HEK293 (cell line): Measurements from ENCODE around the gene CASKIN1.

Experiments
- BCL11B ChIP-seq: fragments of 450-650 bp; formaldehyde crosslinking; IDR thresholded peaks from 2 replicates; pipeline ENCODE4 v1.5.1; 2016; ENCODE audit warnings: low read depth, missing biosample characterization, missing genetic modification characterization
- FEZF1 ChIP-seq: fragments of 450-650 bp; formaldehyde crosslinking; IDR thresholded peaks from 2 replicates; pipeline ENCODE4 v1.5.1; 2016; ENCODE audit warnings: missing biosample characterization, missing genetic modification characterization
- GLI2 ChIP-seq: fragments of 450-650 bp; formaldehyde crosslinking; IDR thresholded peaks from 2 replicates; pipeline ENCODE4; 2017; ENCODE audit warnings: missing biosample characterization, missing genetic modification characterization, low read depth, borderline replicate concordance
- GLIS2 ChIP-seq: fragments of 450-650 bp; formaldehyde crosslinking; IDR thresholded peaks from 2 replicates; pipeline ENCODE4 v1.5.1; 2016; ENCODE audit warnings: missing biosample characterization, missing genetic modification characterization
- KLF8 ChIP-seq: fragments of 450-650 bp; formaldehyde crosslinking; IDR thresholded peaks from 2 replicates; pipeline ENCODE4 v1.5.1; 2016; ENCODE audit warnings: missing biosample characterization, missing genetic modification characterization
- OSR2 ChIP-seq: fragments of 450-650 bp; formaldehyde crosslinking; IDR thresholded peaks from 2 replicates; pipeline ENCODE4 v1.5.1; 2016; ENCODE audit warnings: missing biosample characterization, missing genetic modification characterization
- SCRT1 ChIP-seq: fragments of 450-650 bp; formaldehyde crosslinking; IDR thresholded peaks from 2 replicates; pipeline ENCODE4 v1.5.1; 2016; ENCODE audit warnings: missing biosample characterization, missing genetic modification characterization, borderline replicate concordance
- SP2 ChIP-seq: fragments of 450-650 bp; formaldehyde crosslinking; IDR thresholded peaks from 2 replicates; pipeline ENCODE4 v1.5.1; 2016; ENCODE audit warnings: missing biosample characterization, missing genetic modification characterization
- ZBTB1 ChIP-seq: fragments of 450-650 bp; formaldehyde crosslinking; IDR thresholded peaks from 2 replicates; pipeline ENCODE4 v1.5.1; 2016; ENCODE audit warnings: missing biosample characterization, missing genetic modification characterization
- ZBTB21 ChIP-seq: fragments of 450-650 bp; formaldehyde crosslinking; IDR thresholded peaks from 2 replicates; pipeline ENCODE4 v1.5.1; 2017; ENCODE audit warnings: missing biosample characterization, missing genetic modification characterization
- ZFP37 ChIP-seq: fragments of 450-650 bp; formaldehyde crosslinking; IDR thresholded peaks from 2 replicates; pipeline ENCODE4 v1.5.1; 2016; ENCODE audit warnings: missing biosample characterization, missing genetic modification characterization
- ZIC2 ChIP-seq: fragments of 450-650 bp; formaldehyde crosslinking; IDR thresholded peaks from 2 replicates; pipeline ENCODE4 v1.5.1; 2016; ENCODE audit warnings: missing biosample characterization, missing genetic modification characterization
- ZNF146 ChIP-seq: fragments of 450-650 bp; formaldehyde crosslinking; IDR thresholded peaks from 2 replicates; pipeline ENCODE4 v1.5.1; 2016; ENCODE audit warnings: missing biosample characterization, missing genetic modification characterization
- ZNF155 ChIP-seq: fragments of 450-650 bp; formaldehyde crosslinking; IDR thresholded peaks from 2 replicates; pipeline ENCODE4 v1.5.1; 2016; ENCODE audit warnings: missing biosample characterization, missing genetic modification characterization
- ZNF157 ChIP-seq: fragments of 450-650 bp; formaldehyde crosslinking; IDR thresholded peaks from 2 replicates; pipeline ENCODE4 v1.5.1; 2016; ENCODE audit warnings: missing biosample characterization, missing genetic modification characterization
- ZNF174 ChIP-seq: fragments of 450-650 bp; formaldehyde crosslinking; IDR thresholded peaks from 2 replicates; pipeline ENCODE4 v1.5.0; 2017; ENCODE audit warnings: missing biosample characterization, mild to moderate bottlenecking, missing genetic modification characterization
- ZNF184 ChIP-seq: fragments of 450-650 bp; IDR thresholded peaks from 2 replicates; pipeline ENCODE4 v1.5.1; 2018; ENCODE audit warnings: missing biosample characterization, mild to moderate bottlenecking, missing genetic modification characterization
- ZNF24 ChIP-seq: fragments of 450-650 bp; formaldehyde crosslinking; IDR thresholded peaks from 2 replicates; pipeline ENCODE4 v1.5.1; 2016; ENCODE audit warnings: missing biosample characterization, missing genetic modification characterization
- ZNF274 ChIP-seq, 2 experiments: fragments of 200-500 bp in 1 of 2; fragments of 450-650 bp in 1 of 2; sonication (Bioruptor generic) in 1 of 2; formaldehyde crosslinking in 1 of 2; IDR thresholded peaks; 2 replicates each; pipeline versions ENCODE4 v1.5.1 to v1.6.1; 2014 to 2016; ENCODE audit warnings: borderline replicate concordance in 1 of 2, inconsistent platforms in 1 of 2, low read length in 1 of 2, missing biosample characterization in 1 of 2, missing genetic modification characterization in 1 of 2
- ZNF311 ChIP-seq: fragments of 450-650 bp; formaldehyde crosslinking; IDR thresholded peaks from 2 replicates; pipeline ENCODE4 v1.5.1; 2017; ENCODE audit warnings: missing biosample characterization, missing genetic modification characterization, borderline replicate concordance
- ZNF324 ChIP-seq: fragments of 450-650 bp; formaldehyde crosslinking; IDR thresholded peaks from 2 replicates; pipeline ENCODE4 v1.5.1; 2016; ENCODE audit warnings: missing biosample characterization, missing genetic modification characterization
- ZNF335 ChIP-seq: fragments of 450-650 bp; formaldehyde crosslinking; conservative IDR thresholded peaks from 2 replicates; pipeline ENCODE4 v1.5.1; 2016; ENCODE audit warnings: missing biosample characterization, missing genetic modification characterization
- ZNF350 ChIP-seq: fragments of 450-650 bp; formaldehyde crosslinking; IDR thresholded peaks from 2 replicates; pipeline ENCODE4 v1.5.0; 2017; ENCODE audit warnings: missing biosample characterization, mild to moderate bottlenecking, missing genetic modification characterization
- ZNF514 ChIP-seq: fragments of 450-650 bp; formaldehyde crosslinking; IDR thresholded peaks from 2 replicates; pipeline ENCODE4 v1.5.1; 2016; ENCODE audit warnings: missing biosample characterization, missing genetic modification characterization
- ZNF677 ChIP-seq: fragments of 450-650 bp; IDR thresholded peaks from 2 replicates; pipeline ENCODE4 v1.5.0; 2018; ENCODE audit warnings: missing biosample characterization, mild to moderate bottlenecking, missing genetic modification characterization, moderate library complexity
- ZNF701 ChIP-seq: fragments of 450-650 bp; formaldehyde crosslinking; IDR thresholded peaks from 2 replicates; pipeline ENCODE4 v1.5.1; 2016; ENCODE audit warnings: missing biosample characterization, missing genetic modification characterization
- ZSCAN16 ChIP-seq: fragments of 450-650 bp; formaldehyde crosslinking; IDR thresholded peaks from 2 replicates; pipeline ENCODE4 v1.5.1; 2016; ENCODE audit warnings: missing biosample characterization, missing genetic modification characterization
- TF ChIP-seq, protein P1 (sequence below): fragments of 450-650 bp; formaldehyde crosslinking; IDR thresholded peaks from 2 replicates; pipeline ENCODE4; 2016; ENCODE audit warnings: missing biosample characterization, missing genetic modification characterization
- TF ChIP-seq, protein P2 (sequence below): fragments of 450-650 bp; formaldehyde crosslinking; optimal IDR thresholded peaks from 2 replicates; pipeline ENCODE3; 2016; ENCODE audit warnings: missing biosample characterization, mild to moderate bottlenecking, missing genetic modification characterization
- TF ChIP-seq, protein P3 (sequence below): fragments of 450-650 bp; formaldehyde crosslinking; IDR thresholded peaks from 2 replicates; pipeline ENCODE4 v1.5.1; 2016; ENCODE audit warnings: missing biosample characterization, missing genetic modification characterization
- TF ChIP-seq, protein P4 (sequence below): fragments of 450-650 bp; formaldehyde crosslinking; IDR thresholded peaks from 2 replicates; pipeline ENCODE4 v1.5.1; 2016; ENCODE audit warnings: missing biosample characterization, missing genetic modification characterization
- TF ChIP-seq, protein P5 (sequence below): fragments of 450-650 bp; formaldehyde crosslinking; IDR thresholded peaks from 2 replicates; pipeline ENCODE4 v1.5.1; 2016; ENCODE audit warnings: missing biosample characterization, missing genetic modification characterization
- TF ChIP-seq, protein P6 (sequence below): sonication (generic); formaldehyde crosslinking; IDR thresholded peaks from 2 replicates; pipeline ENCODE4 v1.8.1; 2022; ENCODE audit warnings: mild to moderate bottlenecking, moderate library complexity, missing genetic modification reagents

CASKIN1 gene

DNA sequence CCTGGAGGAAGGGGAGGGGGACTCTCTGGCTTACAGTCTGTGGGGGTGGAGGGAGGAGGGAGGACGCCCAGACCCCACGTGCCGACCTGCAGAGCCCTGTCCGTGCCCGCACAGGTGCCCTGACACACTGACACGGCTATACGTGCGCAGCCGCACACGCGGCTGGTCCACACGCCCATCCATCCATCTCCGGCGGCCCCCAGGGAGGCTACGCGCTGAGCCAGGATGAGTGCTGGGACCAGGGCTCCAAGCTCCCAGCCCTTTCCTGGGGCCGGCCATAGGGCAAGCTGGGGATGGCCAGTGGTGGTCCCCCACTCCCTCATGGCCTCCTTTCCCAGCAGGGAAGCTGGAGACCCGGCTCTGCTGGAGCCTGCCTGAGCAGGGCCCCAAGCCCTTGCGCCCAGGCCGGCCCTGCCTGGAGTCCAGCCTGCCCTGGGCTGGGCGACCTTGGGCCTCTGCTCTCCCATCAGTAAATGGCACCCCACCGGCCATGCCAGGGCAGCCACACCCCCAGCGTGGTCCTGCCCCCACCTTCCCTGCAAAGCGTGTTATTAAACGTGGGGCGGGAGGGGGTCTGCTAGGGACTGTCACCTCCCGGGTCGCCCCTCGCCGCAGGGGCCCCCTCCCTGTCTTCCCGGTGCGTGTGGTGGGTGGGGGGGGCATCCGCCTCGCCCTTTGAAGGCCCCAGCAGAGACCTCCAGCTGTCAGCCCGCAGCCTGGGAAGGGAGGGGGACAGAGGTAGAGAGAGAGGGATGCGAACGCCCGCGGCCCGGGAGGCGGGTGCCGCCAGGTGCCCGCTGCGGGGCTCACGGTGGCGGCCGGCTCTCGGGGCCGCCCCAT, 863 bp downstream of the CASKIN1 start (continued):
- TF ChIP-seq, protein P1, sequence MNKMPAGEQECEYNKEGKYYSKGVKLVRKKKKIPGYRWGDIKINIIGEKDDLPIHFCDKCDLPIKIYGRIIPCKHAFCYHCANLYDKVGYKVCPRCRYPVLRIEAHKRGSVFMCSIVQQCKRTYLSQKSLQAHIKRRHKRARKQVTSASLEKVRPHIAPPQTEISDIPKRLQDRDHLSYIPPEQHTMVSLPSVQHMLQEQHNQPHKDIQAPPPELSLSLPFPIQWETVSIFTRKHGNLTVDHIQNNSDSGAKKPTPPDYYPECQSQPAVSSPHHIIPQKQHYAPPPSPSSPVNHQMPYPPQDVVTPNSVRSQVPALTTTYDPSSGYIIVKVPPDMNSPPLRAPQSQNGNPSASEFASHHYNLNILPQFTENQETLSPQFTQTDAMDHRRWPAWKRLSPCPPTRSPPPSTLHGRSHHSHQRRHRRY (tag by site-specific recombination): no peak
- TF ChIP-seq ZNF157 (tag by site-specific recombination) (no peak), ZNF184 (tag by site-specific recombination) (no peak), ZNF155 (no peak), ZNF350 (tag by site-specific recombination) (no peak), ZBTB1 (tag by site-specific recombination) (no peak), ZNF335 (peak; percentile 43), ZNF146 (tag by site-specific recombination) (no peak), ZNF311 (tag by site-specific recombination) (no peak), BCL11B (tag by site-specific recombination) (no peak), ZNF324 (tag by site-specific recombination) (no peak), FEZF1 (tag by site-specific recombination) (no peak), ZNF24 (tag by site-specific recombination) (no peak), SP2 (no peak), GLI2 (no peak), ZBTB21 (no peak), KLF8 (no peak), ZSCAN16 (tag by site-specific recombination) (no peak), ZNF514 (tag by site-specific recombination) (no peak), ZIC2 (tag by site-specific recombination) (peak; percentile 95), ZFP37 (tag by site-specific recombination) (no peak), GLIS2 (tag by site-specific recombination) (peak; percentile 77), ZNF274 (IDR thresholded peaks at IDR 0.05; ENCODE audit: low read length) (no peak), ZNF274 (tag by site-specific recombination; IDR thresholded peaks at IDR 0.05; ENCODE audit: borderline replicate concordance) (no peak), ZNF677 (no peak), OSR2 (no peak), ZNF174 (tag by site-specific recombination) (no peak), ZNF701 (no peak), SCRT1 (tag by site-specific recombination) (no peak)
- TF ChIP-seq, protein P2, sequence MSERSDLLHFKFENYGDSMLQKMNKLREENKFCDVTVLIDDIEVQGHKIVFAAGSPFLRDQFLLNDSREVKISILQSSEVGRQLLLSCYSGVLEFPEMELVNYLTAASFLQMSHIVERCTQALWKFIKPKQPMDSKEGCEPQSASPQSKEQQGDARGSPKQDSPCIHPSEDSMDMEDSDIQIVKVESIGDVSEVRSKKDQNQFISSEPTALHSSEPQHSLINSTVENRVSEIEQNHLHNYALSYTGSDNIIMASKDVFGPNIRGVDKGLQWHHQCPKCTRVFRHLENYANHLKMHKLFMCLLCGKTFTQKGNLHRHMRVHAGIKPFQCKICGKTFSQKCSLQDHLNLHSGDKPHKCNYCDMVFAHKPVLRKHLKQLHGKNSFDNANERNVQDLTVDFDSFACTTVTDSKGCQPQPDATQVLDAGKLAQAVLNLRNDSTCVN (tag by site-specific recombination): peak; percentile 36
- TF ChIP-seq, protein P3, sequence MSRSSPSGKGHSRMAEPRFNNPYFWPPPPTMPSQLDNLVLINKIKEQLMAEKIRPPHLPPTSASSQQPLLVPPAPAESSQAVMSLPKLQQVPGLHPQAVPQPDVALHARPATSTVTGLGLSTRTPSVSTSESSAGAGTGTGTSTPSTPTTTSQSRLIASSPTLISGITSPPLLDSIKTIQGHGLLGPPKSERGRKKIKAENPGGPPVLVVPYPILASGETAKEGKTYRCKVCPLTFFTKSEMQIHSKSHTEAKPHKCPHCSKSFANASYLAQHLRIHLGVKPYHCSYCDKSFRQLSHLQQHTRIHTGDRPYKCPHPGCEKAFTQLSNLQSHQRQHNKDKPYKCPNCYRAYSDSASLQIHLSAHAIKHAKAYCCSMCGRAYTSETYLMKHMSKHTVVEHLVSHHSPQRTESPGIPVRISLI (tag by site-specific recombination): no peak
- TF ChIP-seq, protein P4, sequence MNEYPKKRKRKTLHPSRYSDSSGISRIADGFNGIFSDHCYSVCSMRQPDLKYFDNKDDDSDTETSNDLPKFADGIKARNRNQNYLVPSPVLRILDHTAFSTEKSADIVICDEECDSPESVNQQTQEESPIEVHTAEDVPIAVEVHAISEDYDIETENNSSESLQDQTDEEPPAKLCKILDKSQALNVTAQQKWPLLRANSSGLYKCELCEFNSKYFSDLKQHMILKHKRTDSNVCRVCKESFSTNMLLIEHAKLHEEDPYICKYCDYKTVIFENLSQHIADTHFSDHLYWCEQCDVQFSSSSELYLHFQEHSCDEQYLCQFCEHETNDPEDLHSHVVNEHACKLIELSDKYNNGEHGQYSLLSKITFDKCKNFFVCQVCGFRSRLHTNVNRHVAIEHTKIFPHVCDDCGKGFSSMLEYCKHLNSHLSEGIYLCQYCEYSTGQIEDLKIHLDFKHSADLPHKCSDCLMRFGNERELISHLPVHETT (tag by site-specific recombination): no peak
- TF ChIP-seq, protein P5, sequence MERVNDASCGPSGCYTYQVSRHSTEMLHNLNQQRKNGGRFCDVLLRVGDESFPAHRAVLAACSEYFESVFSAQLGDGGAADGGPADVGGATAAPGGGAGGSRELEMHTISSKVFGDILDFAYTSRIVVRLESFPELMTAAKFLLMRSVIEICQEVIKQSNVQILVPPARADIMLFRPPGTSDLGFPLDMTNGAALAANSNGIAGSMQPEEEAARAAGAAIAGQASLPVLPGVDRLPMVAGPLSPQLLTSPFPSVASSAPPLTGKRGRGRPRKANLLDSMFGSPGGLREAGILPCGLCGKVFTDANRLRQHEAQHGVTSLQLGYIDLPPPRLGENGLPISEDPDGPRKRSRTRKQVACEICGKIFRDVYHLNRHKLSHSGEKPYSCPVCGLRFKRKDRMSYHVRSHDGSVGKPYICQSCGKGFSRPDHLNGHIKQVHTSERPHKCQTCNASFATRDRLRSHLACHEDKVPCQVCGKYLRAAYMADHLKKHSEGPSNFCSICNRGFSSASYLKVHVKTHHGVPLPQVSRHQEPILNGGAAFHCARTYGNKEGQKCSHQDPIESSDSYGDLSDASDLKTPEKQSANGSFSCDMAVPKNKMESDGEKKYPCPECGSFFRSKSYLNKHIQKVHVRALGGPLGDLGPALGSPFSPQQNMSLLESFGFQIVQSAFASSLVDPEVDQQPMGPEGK (tag by site-specific recombination): peak; percentile 29; the same call in 1 of the 2 replicates
- TF ChIP-seq, protein P6, sequence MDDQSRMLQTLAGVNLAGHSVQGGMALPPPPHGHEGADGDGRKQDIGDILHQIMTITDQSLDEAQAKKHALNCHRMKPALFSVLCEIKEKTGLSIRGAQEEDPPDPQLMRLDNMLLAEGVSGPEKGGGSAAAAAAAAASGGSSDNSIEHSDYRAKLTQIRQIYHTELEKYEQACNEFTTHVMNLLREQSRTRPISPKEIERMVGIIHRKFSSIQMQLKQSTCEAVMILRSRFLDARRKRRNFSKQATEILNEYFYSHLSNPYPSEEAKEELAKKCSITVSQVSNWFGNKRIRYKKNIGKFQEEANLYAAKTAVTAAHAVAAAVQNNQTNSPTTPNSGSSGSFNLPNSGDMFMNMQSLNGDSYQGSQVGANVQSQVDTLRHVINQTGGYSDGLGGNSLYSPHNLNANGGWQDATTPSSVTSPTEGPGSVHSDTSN (CRISPR knock-in tag): no peak
